SU-DHL-6 (cell line): Measurements from ENCODE around the gene BMPR1B.

ENCODE experiments used
- H2AFZ ChIP-seq: fragments of 200-600 bp; sonication (generic); 2 replicates; pipeline ENCODE4 v1.6.1; 2014; ENCODE audit warnings: low read depth, mild to moderate bottlenecking, moderate library complexity, mixed read lengths, antibody characterized with exemption, low read length; ENCODE audit not compliant: severe bottlenecking
- H3F3A ChIP-seq: fragments of 200-600 bp; shearing (Covaris generic); 2 replicates; pipeline ENCODE4 v1.6.0; 2016; ENCODE audit warnings: antibody characterized with exemption, mild to moderate bottlenecking; ENCODE audit not compliant: insufficient read depth
- H3K27ac ChIP-seq: fragments of 200-600 bp; sonication (generic); 2 replicates; pipeline ENCODE4 v1.5.1; 2016; ENCODE audit warnings: low read depth, mild to moderate bottlenecking, low read length, moderate library complexity, mixed read lengths
- H3K27me3 ChIP-seq: fragments of 200-600 bp; sonication (generic), shearing (Covaris generic); 2 replicates; pipeline ENCODE4 v1.6.0; 2014; ENCODE audit warnings: mild to moderate bottlenecking, low read length
- H3K36me3 ChIP-seq: fragments of 200-600 bp; sonication (generic); 2 replicates; pipeline ENCODE4 v1.6.1; 2014; ENCODE audit warnings: mild to moderate bottlenecking, low read length, mixed read lengths
- H3K4me2 ChIP-seq: fragments of 300-600, 200-600 bp; shearing (Covaris generic), sonication (generic); 2 replicates; pipeline ENCODE4 v1.6.0; 2014; ENCODE audit warnings: low read length, low read depth, mild to moderate bottlenecking; ENCODE audit not compliant: poor library complexity, severe bottlenecking
- H3K4me3 ChIP-seq: fragments of 200-600 bp; sonication (generic); 2 replicates; pipeline ENCODE4 v1.5.1; 2014; ENCODE audit warnings: antibody characterized with exemption, low read length, mild to moderate bottlenecking, mixed read lengths; ENCODE audit not compliant: insufficient read depth, poor library complexity, severe bottlenecking
- H3K79me2 ChIP-seq: fragments of 200-600 bp; sonication (generic); 2 replicates; pipeline ENCODE4 v1.6.1; 2014; ENCODE audit warnings: mild to moderate bottlenecking, low read length, moderate library complexity; ENCODE audit not compliant: insufficient read depth
- H3K9ac ChIP-seq: fragments of 200-600 bp; sonication (generic); 2 replicates; pipeline ENCODE4 v1.7.0; 2014; ENCODE audit warnings: mild to moderate bottlenecking, low read length
- H3K9me2 ChIP-seq: fragments of 200-600 bp; sonication (generic); replicated peaks from 2 replicates; pipeline ENCODE4 v1.6.1; 2014; ENCODE audit warnings: low read length; ENCODE audit not compliant: insufficient read depth
- H3K9me3 ChIP-seq: fragments of 200-600 bp; sonication (generic); 2 replicates; pipeline ENCODE4 v1.6.1; 2014; ENCODE audit warnings: low read length, mixed read lengths; ENCODE audit not compliant: insufficient read depth
- H4K20me1 ChIP-seq: fragments of 200-600 bp; sonication (generic); 2 replicates; pipeline ENCODE4 v1.6.1; 2014; ENCODE audit warnings: low read depth, mild to moderate bottlenecking, antibody characterized with exemption, low read length, moderate library complexity, mixed read lengths
- EZH2phosphoT487 ChIP-seq: fragments of 200-600 bp; sonication (generic), shearing (Covaris generic); conservative IDR thresholded peaks from 2 replicates; pipeline ENCODE4 v1.6.1; 2018; ENCODE audit warnings: mild to moderate bottlenecking, antibody characterized with exemption, low read length, moderate library complexity, mixed read lengths
- TF ChIP-seq, protein P1 (sequence below): fragments of 200-600 bp; sonication (generic); IDR thresholded peaks from one replicate; pipeline ENCODE4 v1.5.1; 2017; ENCODE audit warnings: antibody characterized with exemption, mild to moderate bottlenecking, low read length, moderate library complexity; ENCODE audit not compliant: insufficient read depth, poor library complexity, severe bottlenecking

The BMPR1B gene

DNA sequence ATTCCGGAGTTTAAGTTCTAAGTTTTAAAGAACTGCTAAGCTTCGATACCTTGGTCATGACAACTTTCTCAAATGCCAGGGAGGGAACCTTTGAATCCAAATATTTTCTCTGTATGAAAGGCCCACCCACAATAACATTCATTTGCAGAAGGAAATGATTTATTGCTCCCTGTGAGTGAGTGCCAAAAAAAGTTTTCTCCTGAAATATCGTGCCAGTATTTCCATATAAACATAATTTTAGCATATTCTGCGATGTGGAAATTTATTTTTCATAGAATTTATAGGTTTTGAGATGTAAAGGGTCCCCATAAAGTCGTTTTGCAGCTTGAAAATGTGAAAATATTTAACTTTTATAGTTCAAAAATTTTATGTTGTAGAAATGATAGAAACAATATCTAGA, 53.9 kb downstream of the BMPR1B start:
- H3K36me3 ChIP-seq, result no peaks in the 10 kb centered on the region
- no peaks in the 10 kb centered on the region for H3K27me3 ChIP-seq
- no peak for TF ChIP-seq EZH2phosphoT487
- TF ChIP-seq, protein P1, sequence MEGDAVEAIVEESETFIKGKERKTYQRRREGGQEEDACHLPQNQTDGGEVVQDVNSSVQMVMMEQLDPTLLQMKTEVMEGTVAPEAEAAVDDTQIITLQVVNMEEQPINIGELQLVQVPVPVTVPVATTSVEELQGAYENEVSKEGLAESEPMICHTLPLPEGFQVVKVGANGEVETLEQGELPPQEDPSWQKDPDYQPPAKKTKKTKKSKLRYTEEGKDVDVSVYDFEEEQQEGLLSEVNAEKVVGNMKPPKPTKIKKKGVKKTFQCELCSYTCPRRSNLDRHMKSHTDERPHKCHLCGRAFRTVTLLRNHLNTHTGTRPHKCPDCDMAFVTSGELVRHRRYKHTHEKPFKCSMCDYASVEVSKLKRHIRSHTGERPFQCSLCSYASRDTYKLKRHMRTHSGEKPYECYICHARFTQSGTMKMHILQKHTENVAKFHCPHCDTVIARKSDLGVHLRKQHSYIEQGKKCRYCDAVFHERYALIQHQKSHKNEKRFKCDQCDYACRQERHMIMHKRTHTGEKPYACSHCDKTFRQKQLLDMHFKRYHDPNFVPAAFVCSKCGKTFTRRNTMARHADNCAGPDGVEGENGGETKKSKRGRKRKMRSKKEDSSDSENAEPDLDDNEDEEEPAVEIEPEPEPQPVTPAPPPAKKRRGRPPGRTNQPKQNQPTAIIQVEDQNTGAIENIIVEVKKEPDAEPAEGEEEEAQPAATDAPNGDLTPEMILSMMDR, result no peak
- no peak overlapping the region for H3K4me2 ChIP-seq
- H3K4me3 ChIP-seq, result no peak overlapping the region
- H3K9ac ChIP-seq, result no peak overlapping the region
- H3K9me3 ChIP-seq, result no peaks in the 10 kb centered on the region
- H3K27ac ChIP-seq, result no peak overlapping the region
- H2AFZ ChIP-seq, result no peak overlapping the region
- H3K79me2 ChIP-seq, result no peaks in the 10 kb centered on the region
- no peaks in the 10 kb centered on the region for H4K20me1 ChIP-seq
- no peaks in the 10 kb centered on the region for H3F3A ChIP-seq
- no peaks in the 10 kb centered on the region for H3K9me2 ChIP-seq

DNA sequence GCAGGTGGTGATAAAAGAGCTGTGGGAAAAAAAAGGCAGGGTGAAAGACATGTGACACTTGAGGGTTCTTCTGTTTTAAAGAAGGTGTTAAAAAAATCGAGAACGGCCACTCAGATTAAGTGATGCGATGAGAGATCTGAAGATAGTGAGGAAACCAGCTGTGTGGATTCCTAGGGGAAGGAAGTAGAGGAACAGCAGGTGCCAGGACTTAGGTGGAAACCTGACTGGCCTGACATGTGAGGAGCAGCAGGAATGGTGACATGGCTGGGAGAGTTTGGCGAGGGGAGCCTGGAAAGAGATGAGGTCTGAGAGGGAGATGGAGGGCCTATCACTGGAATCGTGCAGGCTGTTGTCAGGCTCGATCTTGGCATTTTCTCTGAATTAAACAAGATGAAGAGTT, 55.5 kb downstream of the BMPR1B start:
- Histone ChIP-seq H3K9me3 (no peaks in the 10 kb centered on the region), H3K9ac (no peak overlapping the region), H2AFZ (no peak overlapping the region), H3K27ac (no peak overlapping the region), H4K20me1 (no peaks in the 10 kb centered on the region), H3K27me3 (no peaks in the 10 kb centered on the region), H3F3A (no peaks in the 10 kb centered on the region), H3K9me2 (no peaks in the 10 kb centered on the region), H3K4me2 (no peak overlapping the region), H3K36me3 (no peaks in the 10 kb centered on the region), H3K79me2 (no peaks in the 10 kb centered on the region), H3K4me3 (no peak overlapping the region)
- TF ChIP-seq EZH2phosphoT487, result no peak
- TF ChIP-seq, protein P1, result no peak

DNA sequence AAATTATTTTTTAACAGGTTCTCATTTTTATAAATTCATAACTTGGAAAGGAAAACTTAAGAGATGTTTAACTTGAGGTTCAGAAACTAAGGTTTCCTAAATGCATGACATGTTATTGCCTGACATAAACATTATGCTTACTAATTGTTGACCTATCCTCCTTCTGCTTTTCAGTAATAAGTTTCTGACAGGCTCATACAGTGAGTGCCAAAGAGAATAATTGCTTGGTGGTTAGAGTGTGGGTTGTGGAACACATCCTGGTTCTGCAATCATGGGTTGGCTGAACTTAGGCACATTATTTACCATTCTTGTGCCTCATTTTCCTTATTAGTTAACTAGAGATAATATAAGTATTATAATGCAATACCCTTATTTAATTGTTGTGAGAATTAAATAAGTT, 56.5 kb downstream of the BMPR1B start:
- no peak overlapping the region for H2AFZ ChIP-seq
- H3K9me3 ChIP-seq, result no peaks in the 10 kb centered on the region
- no peaks in the 10 kb centered on the region for H3K79me2 ChIP-seq
- H3K4me2 ChIP-seq, result no peak overlapping the region
- H3K9me2 ChIP-seq, result no peaks in the 10 kb centered on the region
- no peak for TF ChIP-seq EZH2phosphoT487
- TF ChIP-seq, protein P1, result no peak
- no peak overlapping the region for H3K9ac ChIP-seq
- H4K20me1 ChIP-seq, result no peaks in the 10 kb centered on the region
- H3K27ac ChIP-seq, result no peak overlapping the region
- H3K27me3 ChIP-seq, result no peaks in the 10 kb centered on the region
- no peak overlapping the region for H3K4me3 ChIP-seq
- no peaks in the 10 kb centered on the region for H3K36me3 ChIP-seq
- H3F3A ChIP-seq, result no peaks in the 10 kb centered on the region
